Peyer's patch (tissue), 4 donors: ENCODE data around the gene HINT2. TPM values are rescaled to one million over a fixed set of nuclear protein-coding genes. Genes with fewer than 3 reads are reported as not detected.

Experiments
- DNase-seq, 3 donors: peaks; one replicate each; pipeline ENCODE4 v3.0.0-alpha.2; 2017 to 2019
- H3K27ac ChIP-seq, 4 donors: fragments of 200-600 bp; sonication (generic); one replicate each; pipeline ENCODE4 v1.5.1; 2016 to 2019
- H3K27me3 ChIP-seq, 2 donors: fragments of 200-600 bp; sonication (generic); one replicate each; pipeline ENCODE4 v1.5.1; 2019
- H3K36me3 ChIP-seq, 3 donors: fragments of 200-600 bp; sonication (generic); one replicate each; pipeline ENCODE4 v1.5.1; 2016 to 2019
- H3K4me1 ChIP-seq, 4 donors: fragments of 200-600 bp; sonication (generic); one replicate each; pipeline ENCODE4 v1.5.1; 2016 to 2019
- H3K4me3 ChIP-seq, 4 donors: fragments of 200-600 bp; sonication (generic); 1 replicate in 3 of 4; 2 replicates in 1 of 4; pipeline ENCODE4 v1.5.1; 2016 to 2019; ENCODE audit warnings: mild to moderate bottlenecking in 1 of 4
- H3K9me3 ChIP-seq, 4 donors: fragments of 200-600 bp; sonication (generic); one replicate each; pipeline ENCODE4 v1.5.1; 2016 to 2019; ENCODE audit warnings: mild to moderate bottlenecking in 1 of 4
- POLR2A ChIP-seq, 2 donors: fragments of 450-650 bp; IDR thresholded peaks; one replicate each; pipeline ENCODE4 v1.5.1; 2017; ENCODE audit warnings: antibody characterized with exemption in 2 of 2, mild to moderate bottlenecking in 2 of 2, moderate library complexity in 2 of 2
- total RNA-seq, 4 donors: library from RNA; depleted of rRNA; stranded (reverse); fragments of >200 nt; gene quantifications; one replicate each; pipeline ENCODE4 v1.1.0, GENCODE V29; 2016
- TF ChIP-seq, protein P1 (sequence below), 6 experiments: fragments of 450-650 bp in 4 of 6; fragments of 200-600 bp in 2 of 6; sonication (generic) in 1 of 6; IDR thresholded peaks; one replicate each; pipeline ENCODE4 v1.5.1; 2017 to 2019; ENCODE audit warnings: antibody characterized with exemption in 6 of 6, mild to moderate bottlenecking in 3 of 6, moderate library complexity in 1 of 6

The HINT2 gene
- total RNA-seq, 4 donors from 2014 or later = 19.8 to 40.3 (median 28.7) TPM

DNA sequence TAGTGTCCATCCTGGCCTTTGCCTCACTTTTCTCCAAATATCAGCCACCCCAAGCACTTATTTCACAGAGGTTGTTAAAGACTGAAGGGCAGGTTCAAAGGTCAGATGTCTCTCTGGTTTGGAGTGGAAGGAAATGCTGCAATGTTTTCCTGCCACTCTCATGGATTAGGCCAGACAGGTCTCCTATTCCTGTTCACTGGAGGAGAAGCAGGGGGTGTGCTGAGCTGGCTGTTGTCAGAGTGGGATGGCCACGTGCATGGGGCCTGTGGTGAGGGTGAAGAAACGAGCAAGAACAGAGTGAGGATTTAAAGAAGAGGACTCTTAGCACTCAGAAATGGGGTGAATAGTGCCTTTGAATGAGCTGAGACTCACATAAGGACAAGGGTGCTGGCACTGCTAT, 20.9 kb upstream of the HINT2 start:
- peak overlapping the region in 1 of 4 donors; percentile 42 for H3K27ac ChIP-seq
- H3K4me3 ChIP-seq = no peak overlapping the region
- peaks cover 0 to 19% (median 15%) of the 10 kb centered on the region in 4 donors for H3K4me1 ChIP-seq
- H3K9me3 ChIP-seq = no peaks in the 10 kb centered on the region
- DNase-seq = no peak
- no peaks in the 10 kb centered on the region for H3K36me3 ChIP-seq
- no peaks in the 10 kb centered on the region for H3K27me3 ChIP-seq
- TF ChIP-seq, protein P1, sequence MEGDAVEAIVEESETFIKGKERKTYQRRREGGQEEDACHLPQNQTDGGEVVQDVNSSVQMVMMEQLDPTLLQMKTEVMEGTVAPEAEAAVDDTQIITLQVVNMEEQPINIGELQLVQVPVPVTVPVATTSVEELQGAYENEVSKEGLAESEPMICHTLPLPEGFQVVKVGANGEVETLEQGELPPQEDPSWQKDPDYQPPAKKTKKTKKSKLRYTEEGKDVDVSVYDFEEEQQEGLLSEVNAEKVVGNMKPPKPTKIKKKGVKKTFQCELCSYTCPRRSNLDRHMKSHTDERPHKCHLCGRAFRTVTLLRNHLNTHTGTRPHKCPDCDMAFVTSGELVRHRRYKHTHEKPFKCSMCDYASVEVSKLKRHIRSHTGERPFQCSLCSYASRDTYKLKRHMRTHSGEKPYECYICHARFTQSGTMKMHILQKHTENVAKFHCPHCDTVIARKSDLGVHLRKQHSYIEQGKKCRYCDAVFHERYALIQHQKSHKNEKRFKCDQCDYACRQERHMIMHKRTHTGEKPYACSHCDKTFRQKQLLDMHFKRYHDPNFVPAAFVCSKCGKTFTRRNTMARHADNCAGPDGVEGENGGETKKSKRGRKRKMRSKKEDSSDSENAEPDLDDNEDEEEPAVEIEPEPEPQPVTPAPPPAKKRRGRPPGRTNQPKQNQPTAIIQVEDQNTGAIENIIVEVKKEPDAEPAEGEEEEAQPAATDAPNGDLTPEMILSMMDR (IDR thresholded peaks at IDR 0.05) = no peak

DNA sequence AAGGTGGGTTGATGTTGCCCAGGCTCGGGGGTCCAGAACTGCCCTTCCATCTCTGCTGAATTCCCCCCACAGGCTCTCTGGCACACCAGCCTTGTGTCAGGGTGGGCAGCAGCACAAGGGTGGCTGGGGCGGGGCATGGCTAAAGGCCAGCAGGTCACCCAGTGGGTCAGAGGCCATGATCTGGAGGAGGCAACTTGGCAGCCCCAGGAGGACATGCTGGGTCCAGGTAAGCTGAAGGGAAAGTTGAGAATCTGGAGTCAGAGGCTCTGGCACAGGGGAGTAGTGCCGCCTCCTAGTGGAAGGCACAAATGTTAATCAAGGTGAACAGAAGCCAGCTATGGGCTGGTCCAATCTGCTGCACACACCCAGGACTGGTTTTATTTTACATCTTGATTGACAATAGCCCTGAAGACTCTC, 20.4 kb upstream of the HINT2 start:
- Histone ChIP-seq H3K9me3 (no peaks in the 10 kb centered on the region), H3K27ac (peak overlapping the region in 1 of 4 donors; percentile 42), H3K4me1 (peaks cover 0 to 23% (median 15%) of the 10 kb centered on the region in 4 donors), H3K4me3 (no peak overlapping the region), H3K36me3 (no peaks in the 10 kb centered on the region), H3K27me3 (no peaks in the 10 kb centered on the region)
- no peak for TF ChIP-seq POLR2A (IDR thresholded peaks at IDR 0.05)
- TF ChIP-seq, protein P1 (IDR thresholded peaks at IDR 0.05) = peak in 3 of 6 experiments; percentile 20 to 47 (median 37)
- DNase-seq = no peak

DNA sequence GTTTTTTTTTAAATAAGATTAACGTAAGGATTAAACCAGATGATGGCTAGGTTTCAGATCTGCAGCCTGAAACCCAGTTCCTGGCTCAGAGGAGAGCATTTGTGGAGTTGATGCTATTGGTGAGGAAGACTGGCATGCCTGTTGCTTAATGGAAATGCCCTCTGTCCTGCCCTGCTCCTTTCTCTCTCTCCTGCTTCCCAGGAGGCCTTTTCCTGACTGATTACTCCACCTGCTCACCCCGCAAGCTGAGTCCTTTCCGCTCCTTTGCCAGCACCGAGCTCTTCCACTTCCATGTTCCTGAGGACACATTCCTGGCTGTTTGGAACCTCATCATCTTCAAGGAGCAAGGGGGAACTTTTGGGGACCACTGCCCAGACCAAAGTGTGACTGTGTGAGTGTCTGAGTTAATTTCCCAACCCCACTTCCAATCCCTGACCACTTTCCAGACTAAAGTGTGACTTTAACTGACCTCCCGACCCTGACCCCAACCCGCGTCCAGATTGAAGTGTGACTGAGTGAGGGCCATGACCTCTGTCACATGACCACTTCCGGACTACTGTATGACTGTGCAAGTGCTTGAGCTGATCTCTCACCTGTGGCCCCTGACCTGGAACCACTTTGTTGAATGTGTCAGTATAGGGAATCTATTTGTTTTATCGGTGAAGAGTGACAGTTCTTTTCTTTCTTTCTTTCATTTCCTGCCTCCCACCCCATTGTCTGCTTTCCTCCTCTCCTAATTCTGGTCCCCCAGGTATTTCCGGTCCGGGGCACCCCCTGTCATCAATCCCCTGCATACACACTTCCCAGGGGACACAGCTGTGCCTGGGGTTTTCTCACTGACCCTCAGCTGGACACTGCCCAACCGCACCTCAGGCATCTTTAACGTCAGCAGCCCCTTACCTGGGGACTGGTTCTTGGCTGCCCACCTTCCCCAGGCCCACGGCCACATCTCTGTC, 19.7 kb upstream of the HINT2 start:
- Histone ChIP-seq H3K27me3 (no peaks in the 10 kb centered on the region), H3K4me1 (peaks cover 5 to 30% (median 17%) of the 10 kb centered on the region in 4 donors), H3K9me3 (no peaks in the 10 kb centered on the region), H3K27ac (peak overlapping the region in 2 of 4 donors; percentile 28 to 59), H3K36me3 (no peaks in the 10 kb centered on the region), H3K4me3 (no peak overlapping the region)
- no peak for DNase-seq
- TF ChIP-seq, protein P1 (IDR thresholded peaks at IDR 0.05) = no peak
- TF ChIP-seq POLR2A (IDR thresholded peaks at IDR 0.05) = no peak

DNA sequence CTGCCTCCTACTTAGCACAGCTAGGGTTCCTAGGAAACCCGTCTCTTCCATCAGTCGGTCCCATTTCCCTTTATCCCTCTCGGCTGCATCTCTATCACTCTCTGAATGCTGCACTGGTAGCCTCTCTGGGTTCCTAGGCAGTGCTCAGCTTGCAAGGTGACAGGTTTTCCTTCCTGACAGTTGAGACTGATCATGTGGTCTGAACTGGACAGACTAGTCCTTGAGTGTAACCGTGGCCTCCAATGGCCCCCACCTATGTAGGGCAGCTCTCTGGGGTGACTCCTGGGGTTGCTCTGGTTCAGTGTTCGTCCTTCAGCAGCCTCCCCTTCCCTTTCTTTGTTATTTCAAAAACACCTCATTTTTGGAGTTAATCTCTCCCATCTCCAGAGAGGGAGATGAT, 18.0 kb upstream of the HINT2 start:
- Histone ChIP-seq H3K27ac (peak overlapping the region in 1 of 4 donors; percentile 59), H3K4me3 (no peak overlapping the region), H3K4me1 (peaks cover 5 to 31% (median 17%) of the 10 kb centered on the region in 4 donors), H3K9me3 (no peaks in the 10 kb centered on the region), H3K27me3 (no peaks in the 10 kb centered on the region), H3K36me3 (no peaks in the 10 kb centered on the region)
- no peak for DNase-seq
- TF ChIP-seq POLR2A (IDR thresholded peaks at IDR 0.05) = no peak
- TF ChIP-seq, protein P1 (IDR thresholded peaks at IDR 0.05) = no peak

DNA sequence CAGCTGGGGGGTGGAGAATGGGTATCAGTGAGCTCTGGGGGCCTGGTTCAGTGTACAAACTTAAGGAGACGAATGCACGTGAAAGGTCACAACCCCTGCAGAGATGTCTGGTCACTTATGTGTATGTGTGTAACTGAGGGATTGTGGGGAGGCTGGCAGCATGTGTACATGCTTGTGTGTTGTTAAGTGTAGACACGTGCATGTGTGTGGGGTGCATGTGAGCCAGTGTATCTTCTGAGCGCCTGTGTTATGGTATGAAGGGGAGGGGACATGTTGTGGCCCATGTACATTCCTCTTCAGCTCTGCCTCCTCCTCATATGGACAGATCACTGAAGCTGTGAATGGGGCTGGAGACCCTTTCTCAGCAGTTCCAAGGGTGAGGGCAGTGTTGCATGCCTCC, 16.2 kb upstream of the HINT2 start:
- TF ChIP-seq POLR2A (IDR thresholded peaks at IDR 0.05) = no peak
- TF ChIP-seq, protein P1 (IDR thresholded peaks at IDR 0.05) = no peak
- Histone ChIP-seq H3K27me3 (no peaks in the 10 kb centered on the region), H3K4me3 (no peak overlapping the region), H3K36me3 (no peaks in the 10 kb centered on the region), H3K9me3 (no peaks in the 10 kb centered on the region), H3K27ac (no peak overlapping the region), H3K4me1 (peaks cover 5 to 28% (median 17%) of the 10 kb centered on the region in 4 donors)
- DNase-seq = no peak
